Fibroblast of lung (primary cell): ENCODE data around the gene AXL. TPM values are rescaled to one million over a fixed set of nuclear protein-coding genes. Genes with fewer than 3 reads are reported as not detected.

Experiments used
- DNase-seq, 2 donors: peaks; one replicate each; pipeline versions ENCODE4 v3.0.0 to v3.0.0-alpha.2; 2010; ENCODE audit warnings: low read depth in 2 of 2
- H2AFZ ChIP-seq: 2 replicates; pipeline ENCODE4 v1.5.1; 2012; ENCODE audit warnings: low read length, control low read depth, inconsistent platforms
- H3K27ac ChIP-seq: 2 replicates; pipeline ENCODE4 v1.5.1; 2011; ENCODE audit warnings: low read length, control low read depth; ENCODE audit not compliant: insufficient read depth
- H3K27me3 ChIP-seq: 2 replicates; pipeline ENCODE4 v1.5.1; 2011; ENCODE audit warnings: mild to moderate bottlenecking, low read length; ENCODE audit not compliant: control insufficient read depth, insufficient read depth
- H3K36me3 ChIP-seq: 2 replicates; pipeline ENCODE4 v1.5.1; 2011; ENCODE audit warnings: low read length; ENCODE audit not compliant: control insufficient read depth, insufficient read depth
- H3K4me1 ChIP-seq: 2 replicates; pipeline ENCODE4 v1.5.1; 2011; ENCODE audit warnings: low read length; ENCODE audit not compliant: control insufficient read depth, insufficient read depth; ENCODE audit errors: extremely low read depth
- H3K4me2 ChIP-seq: 2 replicates; pipeline ENCODE4 v1.5.1; 2011; ENCODE audit warnings: low read length, control low read depth; ENCODE audit not compliant: insufficient read depth; ENCODE audit errors: extremely low read depth
- H3K4me3 ChIP-seq, 4 experiments: fragments of 200-600 bp in 1 of 4; sonication (generic) in 1 of 4; replicated peaks in 1 of 4; 2 replicates each; pipeline ENCODE4 v1.5.1; 2011 to 2016; ENCODE audit warnings: low read length in 4 of 4, low read depth in 3 of 4, mild to moderate bottlenecking in 3 of 4, control low read depth in 2 of 4, inconsistent platforms in 1 of 4, mixed read lengths in 1 of 4; ENCODE audit not compliant: insufficient read depth in 1 of 4; ENCODE audit errors: control extremely low read depth in 1 of 4
- H3K79me2 ChIP-seq: 2 replicates; pipeline ENCODE4 v1.5.1; 2012; ENCODE audit warnings: mild to moderate bottlenecking, low read length, inconsistent platforms; ENCODE audit not compliant: control insufficient read depth, insufficient read depth
- H3K9ac ChIP-seq: 2 replicates; pipeline ENCODE4 v1.5.1; 2011; ENCODE audit warnings: mild to moderate bottlenecking, low read length, control low read depth; ENCODE audit not compliant: insufficient read depth
- H3K9me3 ChIP-seq: 2 replicates; pipeline ENCODE4 v1.5.1; 2012; ENCODE audit warnings: low read depth, low read length; ENCODE audit not compliant: control insufficient read depth, insufficient read depth
- H4K20me1 ChIP-seq: 2 replicates; pipeline ENCODE4 v1.5.1; 2011; ENCODE audit warnings: low read length; ENCODE audit not compliant: control insufficient read depth, insufficient read depth; ENCODE audit errors: extremely low read depth
- CTCF ChIP-seq, 2 donors: IDR thresholded peaks in 1 of 2; conservative IDR thresholded peaks in 1 of 2; 1 replicate in 1 of 2; 2 replicates in 1 of 2; pipeline ENCODE4 v1.5.1; 2011 to 2012; ENCODE audit warnings: low read length in 2 of 2, control low read depth in 1 of 2, inconsistent platforms in 1 of 2, low read depth in 1 of 2, mild to moderate bottlenecking in 1 of 2
- EZH2 ChIP-seq: IDR thresholded peaks from 2 replicates; pipeline ENCODE4 v1.5.1; 2012; ENCODE audit warnings: low read length, control low read depth, mild to moderate bottlenecking; ENCODE audit errors: missing control alignments
- polyA plus RNA-seq, 2 donors: library from polyadenylated mRNA; depleted of rRNA in 1 of 2; stranded (reverse) in 1 of 2; unstranded in 1 of 2; fragments of >200 nt; gene quantifications; 2 replicates each; pipeline ENCODE4 v1.2.1, GENCODE V29; 2011 to 2012; ENCODE audit warnings: missing spikeins in 1 of 2
- total RNA-seq: library from RNA; depleted of rRNA; stranded (reverse); fragments of >200 nt; gene quantifications from 2 replicates; pipeline ENCODE4 v1.2.1, GENCODE V29; 2014

AXL gene
- total and polyA plus RNA-seq, 2 donors (not counting 1 experiment from before 2014, with no cell fraction given): 223 to 319 TPM

GRCh38 chr19:41206926-41207750 lies 11.9 kb upstream of the AXL start:
- Histone ChIP-seq H3K4me1 (peaks cover 15% of the 10 kb centered on the region), H3K9me3 (no peaks in the 10 kb centered on the region), H3K4me3 (no peak overlapping the region), H3K36me3 (peaks cover 8% of the 10 kb centered on the region), H3K4me2 (no peak overlapping the region), H4K20me1 (no peaks in the 10 kb centered on the region), H2AFZ (peak overlapping the region; percentile 60), H3K27me3 (no peaks in the 10 kb centered on the region), H3K27ac (peak overlapping the region; percentile 62), H3K79me2 (no peaks in the 10 kb centered on the region), H3K9ac (peak overlapping the region; percentile 30)
- peak in 1 of 2 donors; percentile 62 for DNase-seq
- TF ChIP-seq CTCF (conservative IDR thresholded peaks at IDR 0.05 in 1 of 2, IDR thresholded peaks at IDR 0.05 in 1 of 2; ENCODE audit: low read depth in 1 of 2, low read length in 2 of 2): no peak
- TF ChIP-seq EZH2: no peak

- DNase-seq: no peak
- H3K4me1 ChIP-seq: peaks cover 4% of the 10 kb centered on the region
- H3K9ac ChIP-seq: no peak overlapping the region
- H4K20me1 ChIP-seq: no peaks in the 10 kb centered on the region
- H3K4me3 ChIP-seq: no peak overlapping the region
- H3K36me3 ChIP-seq: no peaks in the 10 kb centered on the region
- TF ChIP-seq CTCF (conservative IDR thresholded peaks at IDR 0.05 in 1 of 2, IDR thresholded peaks at IDR 0.05 in 1 of 2; ENCODE audit: low read depth in 1 of 2, low read length in 2 of 2) (no peak), EZH2 (no peak)
- H3K9me3 ChIP-seq: no peaks in the 10 kb centered on the region
- no peak overlapping the region for H3K27ac ChIP-seq
- peaks cover under 1% of the 10 kb centered on the region for H3K79me2 ChIP-seq
- no peak overlapping the region for H2AFZ ChIP-seq
- no peak overlapping the region for H3K4me2 ChIP-seq
- H3K27me3 ChIP-seq: no peaks in the 10 kb centered on the region
Measured at GRCh38 chr19:41214161-41214560, 4.9 kb upstream of the AXL start.

- no peak overlapping the region for H3K9ac ChIP-seq
Measured at GRCh38 chr19:41217741-41218140, 1.3 kb upstream of the AXL start.

More at GRCh38 chr19:41217741-41218140, 1.3 kb upstream of the AXL start:
- Histone ChIP-seq H2AFZ (no peak overlapping the region), H3K4me1 (peaks cover 20% of the 10 kb centered on the region), H3K79me2 (peaks cover 33% of the 10 kb centered on the region), H3K4me3 (no peak overlapping the region), H3K4me2 (no peak overlapping the region), H3K27ac (no peak overlapping the region), H3K36me3 (peaks cover 18% of the 10 kb centered on the region), H3K27me3 (no peaks in the 10 kb centered on the region), H3K9me3 (no peaks in the 10 kb centered on the region), H4K20me1 (no peaks in the 10 kb centered on the region)
- no peak for TF ChIP-seq EZH2
- TF ChIP-seq CTCF (conservative IDR thresholded peaks at IDR 0.05 in 1 of 2, IDR thresholded peaks at IDR 0.05 in 1 of 2; ENCODE audit: low read depth in 1 of 2, low read length in 2 of 2): no peak
- DNase-seq: no peak
